IMR-90 (cell line): ENCODE data around the gene MSRB1. TPM values are rescaled to one million over a fixed set of nuclear protein-coding genes. Genes with fewer than 3 reads are reported as not detected.

ENCODE experiments used
- ATAC-seq: fragments of 200-7000 bp; cut with Tn5 transposase; 2 replicates; pipeline ENCODE4 v1.9.1; 2020; ENCODE audit warnings: low read depth, mild to moderate bottlenecking, moderate library complexity
- BruUV-seq: library from RNA; stranded (reverse); fragments of 400-500 nt; replicated peaks from 2 replicates; lab custom pipeline; 2021; lab: Mats Ljungman, UMichigan
- CTCF ChIA-PET: fragments of 300-600 bp; formaldehyde crosslinking; extraction: SDS; loops from one replicate; lab custom pipeline; 2021; ENCODE audit warnings: antibody characterized with exemption; lab: Yijun Ruan, JAX
- POLR2A ChIA-PET: fragments of 300-600 bp; sonication (Branson Sonifier 250); formaldehyde crosslinking; loops from one replicate; lab custom pipeline; 2022; ENCODE audit warnings: antibody characterized with exemption; ENCODE audit not compliant: unreplicated experiment; lab: Charles Lee
- DNase-seq: peaks from one replicate; pipeline ENCODE4 v3.0.0; 2013
- H2AFZ ChIP-seq: replicated peaks from 2 replicates; pipeline ENCODE3; 2013; ENCODE audit warnings: low read length, mild to moderate bottlenecking; ENCODE audit not compliant: poor library complexity
- H2AK5ac ChIP-seq: 2 replicates; pipeline ENCODE4 v1.6.1; 2013; ENCODE audit warnings: low read depth, low read length, inconsistent platforms
- H2AK9ac ChIP-seq: replicated peaks from 2 replicates; pipeline ENCODE3; 2013; ENCODE audit warnings: mild to moderate bottlenecking, low read depth, low read length, moderate library complexity; ENCODE audit not compliant: poor library complexity
- H2BK120ac ChIP-seq: 2 replicates; pipeline ENCODE4 v1.6.1; 2013; ENCODE audit warnings: low read depth, low read length, inconsistent platforms
- H2BK15ac ChIP-seq: 3 replicates; pipeline ENCODE4 v1.6.1; 2013; ENCODE audit warnings: low read depth, low read length, inconsistent platforms
- H2BK20ac ChIP-seq: 2 replicates; pipeline ENCODE4 v1.6.1; 2013; ENCODE audit warnings: low read depth, mild to moderate bottlenecking, inconsistent platforms, low read length, moderate library complexity
- H2BK5ac ChIP-seq: 2 replicates; pipeline ENCODE4 v1.6.1; 2013; ENCODE audit warnings: mild to moderate bottlenecking, low read depth, low read length, inconsistent platforms; ENCODE audit not compliant: poor library complexity, severe bottlenecking
- H3K14ac ChIP-seq: replicated peaks from 2 replicates; pipeline ENCODE4 v1.6.1; 2013; ENCODE audit warnings: low read depth, low read length, inconsistent platforms
- H3K18ac ChIP-seq: 2 replicates; pipeline ENCODE4 v1.6.1; 2013; ENCODE audit warnings: low read depth, low read length, control low read depth
- H3K23ac ChIP-seq: 2 replicates; pipeline ENCODE4 v1.6.1; 2013; ENCODE audit warnings: low read depth, low read length, inconsistent platforms
- H3K27ac ChIP-seq: 2 replicates; pipeline ENCODE4 v1.5.1; 2013; ENCODE audit warnings: mild to moderate bottlenecking, control low read depth, low read length; ENCODE audit not compliant: insufficient read depth
- H3K27me3 ChIP-seq: 2 replicates; pipeline ENCODE4 v1.6.1; 2013; ENCODE audit warnings: low read length; ENCODE audit not compliant: control insufficient read depth, insufficient read depth
- H3K36me3 ChIP-seq: 2 replicates; pipeline ENCODE4 v1.6.1; 2013; ENCODE audit warnings: low read length, mixed read lengths; ENCODE audit not compliant: control insufficient read depth, insufficient read depth
- H3K4ac ChIP-seq: 2 replicates; pipeline ENCODE4 v1.6.1; 2013; ENCODE audit warnings: low read depth, low read length, inconsistent platforms
- H3K4me1 ChIP-seq: 2 replicates; pipeline ENCODE4 v1.6.1; 2013; ENCODE audit warnings: low read length, mixed read lengths; ENCODE audit not compliant: control insufficient read depth, insufficient read depth
- H3K4me2 ChIP-seq: 2 replicates; pipeline ENCODE4 v1.6.1; 2013; ENCODE audit warnings: low read depth, mild to moderate bottlenecking, control low read depth, low read length, moderate library complexity
- H3K4me3 ChIP-seq: 2 replicates; pipeline ENCODE4 v1.5.1; 2013; ENCODE audit warnings: low read depth, mild to moderate bottlenecking, control low read depth, low read length, moderate library complexity; ENCODE audit not compliant: insufficient read depth
- H3K56ac ChIP-seq: 2 replicates; pipeline ENCODE4 v1.6.1; 2013; ENCODE audit warnings: low read length, inconsistent platforms; ENCODE audit not compliant: insufficient read depth; ENCODE audit errors: extremely low read depth
- H3K79me1 ChIP-seq, 2 experiments: 2 replicates each; pipeline ENCODE4 v1.6.1; 2013; ENCODE audit warnings: low read length in 2 of 2, inconsistent platforms in 1 of 2, low read depth in 1 of 2
- H3K9ac ChIP-seq: 2 replicates; pipeline ENCODE4 v1.6.1; 2013; ENCODE audit warnings: low read depth, low read length, control low read depth
- H3K9me1 ChIP-seq: 2 replicates; pipeline ENCODE4 v1.6.1; 2013; ENCODE audit warnings: low read length, inconsistent platforms; ENCODE audit not compliant: insufficient read depth
- H3K9me3 ChIP-seq: 2 replicates; pipeline ENCODE4 v1.6.1; 2013; ENCODE audit warnings: low read length; ENCODE audit not compliant: control insufficient read depth, insufficient read depth
- H4K20me1 ChIP-seq: 2 replicates; pipeline ENCODE4 v1.6.1; 2013; ENCODE audit warnings: low read length, inconsistent platforms; ENCODE audit not compliant: insufficient read depth
- H4K5ac ChIP-seq: 2 replicates; pipeline ENCODE4 v1.6.1; 2013; ENCODE audit warnings: mild to moderate bottlenecking, low read depth, low read length, control low read depth
- H4K8ac ChIP-seq, 2 experiments: 2 replicates each; pipeline ENCODE4 v1.6.1; 2013; ENCODE audit warnings: low read depth in 2 of 2, low read length in 2 of 2, control low read depth in 1 of 2, inconsistent platforms in 1 of 2
- H4K91ac ChIP-seq: 2 replicates; pipeline ENCODE4 v1.6.1; 2013; ENCODE audit warnings: low read depth, low read length, inconsistent platforms; ENCODE audit not compliant: insufficient read depth
- CHD1 ChIP-seq: IDR thresholded peaks from 2 replicates; pipeline ENCODE4 v1.6.1; 2012; ENCODE audit warnings: low read depth, low read length, improper control_type of control experiment
- FOS ChIP-seq: fragments of 150-350 bp; IDR thresholded peaks from 2 replicates; pipeline ENCODE4 v1.6.1; 2016; ENCODE audit warnings: low read depth, low read length
- MAZ ChIP-seq: IDR thresholded peaks from 2 replicates; pipeline ENCODE4 v1.6.1; 2012; ENCODE audit warnings: low read depth, mild to moderate bottlenecking, low read length, improper control_type of control experiment, moderate library complexity, borderline replicate concordance
- MXI1 ChIP-seq: IDR thresholded peaks from 2 replicates; pipeline ENCODE4 v1.6.1; 2012; ENCODE audit warnings: low read depth, mild to moderate bottlenecking, low read length, moderate library complexity, borderline replicate concordance
- RFX5 ChIP-seq: IDR thresholded peaks from 2 replicates; pipeline ENCODE4 v1.8.0; 2012; ENCODE audit warnings: low read depth, mild to moderate bottlenecking, low read length, moderate library complexity
- USF2 ChIP-seq: fragments of 150-350 bp; IDR thresholded peaks from 2 replicates; pipeline ENCODE4 v1.6.1; 2017; ENCODE audit warnings: mild to moderate bottlenecking, antibody characterized with exemption, low read length, low read depth
- WGBS, 2 experiments: methylation state at CpG; one replicate each; pipeline versions ENCODE4 v1.1.5 to v1.1.7; 2013; ENCODE audit warnings: missing lambda C conversion rate in 2 of 2; ENCODE audit not compliant: insufficient read length in 1 of 2; ENCODE audit errors: extremely low coverage in 2 of 2; 5-methylcytosine and 5-hydroxymethylcytosine counted together
- dilution Hi-C: fragments of 300-500 bp; cut with HindIII; formaldehyde crosslinking; loops from one replicate; pipeline ENCODE4 v1.14.3; 2018; ENCODE audit warnings: low sequenced_read_pairs; ENCODE audit not compliant: unreplicated experiment
- in situ Hi-C: fragments of 300-500 bp; cut with MboI; formaldehyde crosslinking; loops from 3 replicates; pipeline ENCODE4 v1.14.3; 2019; ENCODE audit warnings: low sequenced_read_pairs, inconsistent platforms, mixed read lengths
- intact Hi-C: fragments of 100-400 bp; cut with micrococcal nuclease; formaldehyde crosslinking; loops from 2 replicates; pipeline ENCODE4 v1.10.0; 2022
- polyA plus RNA-seq, 3 experiments: library from polyadenylated mRNA; depleted of rRNA; stranded (reverse); fragments of >200 nt; gene quantifications; 2 replicates each; pipeline ENCODE4 v1.2.3, GENCODE V29; 2012; ENCODE audit warnings: low replicate concordance in 1 of 3
- total RNA-seq: library from RNA; depleted of rRNA; stranded (reverse); fragments of >200 nt; gene quantifications from 2 replicates; pipeline ENCODE4 v1.2.3, GENCODE V29; 2012
- TF ChIP-seq, protein P1 (sequence below): conservative IDR thresholded peaks from 2 replicates; pipeline ENCODE4 v1.5.1; 2012; ENCODE audit warnings: mild to moderate bottlenecking, low read depth, low read length, improper control_type of control experiment

The MSRB1 gene
- total and polyA plus RNA-seq, 2 of the 4 experiments (the other 2 are of a cell fraction), result 17.0 to 32.3 TPM

- ChIA-PET POLR2A (no interaction called here), CTCF (interaction anchor here (0.6 kb wide), 2 partner anchors 24 to 115 kb away, joined by 3 to 4 read pairs; no protein-coding TSS in a partner anchor)
- Histone ChIP-seq H3K27me3 (peaks cover 56% of the 10 kb centered on the region), H3K9me1 (no peaks in the 10 kb centered on the region), H3K4me3 (no peak overlapping the region), H4K20me1 (no peaks in the 10 kb centered on the region), H3K27ac (no peak overlapping the region), H3K79me1 (no peaks in the 10 kb centered on the region), H3K36me3 (no peaks in the 10 kb centered on the region), H2AK9ac (no peak overlapping the region), H2AFZ (peak overlapping the region; percentile 63), H3K9me3 (no peaks in the 10 kb centered on the region), H2BK5ac (no peak overlapping the region), H3K18ac (no peak overlapping the region), H3K4me2 (no peak overlapping the region), H3K56ac (no peak overlapping the region), H3K14ac (no peak overlapping the region), H4K5ac (no peak overlapping the region), H3K9ac (no peak overlapping the region), H4K91ac (no peak overlapping the region), H2BK15ac (no peak overlapping the region), H2BK20ac (no peak overlapping the region), H2AK5ac (no peak overlapping the region), H3K4ac (no peak overlapping the region), H2BK120ac (no peak overlapping the region), H3K4me1 (no peaks in the 10 kb centered on the region), H4K8ac (no peak overlapping the region), H3K23ac (no peak overlapping the region)
- no TSS peak for BruUV-seq
- intact Hi-C loops, result no loop called here
- WGBS, 2 experiments, result 76% methylated on average over 6 of the region's 20 CpGs; no CpG with 5 or more reads in 1 of the 2 experiments
- TF ChIP-seq, protein P1, sequence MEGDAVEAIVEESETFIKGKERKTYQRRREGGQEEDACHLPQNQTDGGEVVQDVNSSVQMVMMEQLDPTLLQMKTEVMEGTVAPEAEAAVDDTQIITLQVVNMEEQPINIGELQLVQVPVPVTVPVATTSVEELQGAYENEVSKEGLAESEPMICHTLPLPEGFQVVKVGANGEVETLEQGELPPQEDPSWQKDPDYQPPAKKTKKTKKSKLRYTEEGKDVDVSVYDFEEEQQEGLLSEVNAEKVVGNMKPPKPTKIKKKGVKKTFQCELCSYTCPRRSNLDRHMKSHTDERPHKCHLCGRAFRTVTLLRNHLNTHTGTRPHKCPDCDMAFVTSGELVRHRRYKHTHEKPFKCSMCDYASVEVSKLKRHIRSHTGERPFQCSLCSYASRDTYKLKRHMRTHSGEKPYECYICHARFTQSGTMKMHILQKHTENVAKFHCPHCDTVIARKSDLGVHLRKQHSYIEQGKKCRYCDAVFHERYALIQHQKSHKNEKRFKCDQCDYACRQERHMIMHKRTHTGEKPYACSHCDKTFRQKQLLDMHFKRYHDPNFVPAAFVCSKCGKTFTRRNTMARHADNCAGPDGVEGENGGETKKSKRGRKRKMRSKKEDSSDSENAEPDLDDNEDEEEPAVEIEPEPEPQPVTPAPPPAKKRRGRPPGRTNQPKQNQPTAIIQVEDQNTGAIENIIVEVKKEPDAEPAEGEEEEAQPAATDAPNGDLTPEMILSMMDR, result no peak
- no peak for TF ChIP-seq CHD1
- TF ChIP-seq USF2, result no peak
- no peak for TF ChIP-seq MXI1
- TF ChIP-seq MAZ, result no peak
- no peak for TF ChIP-seq FOS
- TF ChIP-seq RFX5, result no peak
- no peak for ATAC-seq
- dilution Hi-C loops, result no loop called here
- DNase-seq, result no peak
- in situ Hi-C loops, result no loop called here
Observed at GRCh38 chr16:1902547-1903219, 40.3 kb downstream of the MSRB1 start.
